ENCODE measurements around the gene ARHGAP30. TPM values are rescaled to one million over a fixed set of nuclear protein-coding genes. Genes with fewer than 3 reads are reported as not detected.
"Not testable (repeated sequence)": the region's sequence is repeated elsewhere in the genome, so short reads cannot be mapped to it uniquely, and the experiment has no call there.

The ARHGAP30 gene
- total and polyA plus RNA-seq, 8 donors: 2.6 to 28.6 (median 6.5) TPM

DNA sequence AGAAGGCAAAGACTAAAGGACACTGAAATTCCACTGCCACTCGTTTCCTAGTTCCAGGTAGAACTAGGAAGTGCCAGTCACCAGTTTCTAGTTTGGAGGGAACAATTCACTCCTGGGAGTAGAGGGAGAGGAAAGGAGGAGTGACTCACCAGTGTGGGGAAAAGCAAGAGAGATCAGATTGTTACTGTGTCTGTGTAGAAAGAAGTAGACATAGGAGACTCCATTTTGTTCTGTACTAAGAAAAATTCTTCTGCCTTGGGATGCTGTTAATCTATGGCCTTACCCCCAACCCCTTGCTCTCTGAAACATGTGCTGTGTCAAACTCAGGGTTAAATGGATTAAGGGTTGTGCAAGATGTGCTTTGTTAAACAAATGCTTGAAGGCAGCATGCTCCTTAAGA is 53.0 kb downstream of the ARHGAP30 start:
- TF ChIP-seq POLR2AphosphoS5 (IDR thresholded peaks at IDR 0.05): peak in 2 of 3 donors; percentile 36 to 50
- WGBS, 5 donors: 16 to 40% (median 21%) methylated on average over 1 of the region's 1 CpG
- H3K27ac ChIP-seq: peak overlapping the region; percentile 22 to 89 (median 78)

DNA sequence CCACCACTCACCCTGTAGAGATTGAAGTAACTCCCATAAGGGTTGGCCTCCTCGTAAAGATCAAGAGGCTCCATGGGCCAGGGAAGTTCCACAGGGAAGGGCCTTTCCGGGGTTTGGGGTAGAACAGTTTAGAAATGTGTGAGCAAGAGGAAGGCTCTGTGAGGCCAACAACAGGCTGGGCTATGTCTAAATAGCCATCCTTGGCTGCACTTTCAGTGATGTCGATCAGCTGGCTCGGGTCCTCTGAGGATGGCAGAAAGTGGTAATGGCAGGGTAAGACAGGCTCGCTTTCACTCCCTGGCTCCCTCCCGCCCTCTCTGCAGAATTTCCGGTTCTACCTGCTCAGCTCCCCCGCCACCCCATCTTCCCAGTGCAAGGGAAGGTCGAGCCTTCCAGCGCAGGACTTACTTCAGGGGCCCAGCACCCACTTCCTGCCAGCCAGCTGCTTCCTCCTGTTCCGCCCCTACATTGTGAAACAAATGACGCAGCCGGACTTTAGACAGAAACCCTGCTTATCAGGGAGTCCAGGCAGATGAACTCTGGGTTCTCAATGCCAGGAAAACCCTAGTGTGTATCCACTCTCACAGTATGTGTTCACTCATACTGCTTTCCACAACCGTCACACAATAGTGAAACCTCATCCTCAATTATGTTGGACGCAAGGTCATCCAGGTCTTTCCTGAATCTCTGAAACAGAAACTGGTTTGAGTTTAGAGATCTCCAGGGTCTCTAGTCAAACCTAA is 56.0 kb downstream of the ARHGAP30 start:
- WGBS, 5 donors: 6 to 20% (median 8%) methylated on average over 15 of the region's 15 CpGs
- H3K36me3 ChIP-seq: no peaks in the 10 kb centered on the region
- no peaks in the 10 kb centered on the region for H3K27me3 ChIP-seq
- H3K4me1 ChIP-seq: peaks cover 43 to 79% (median 50%) of the 10 kb centered on the region in 4 donors
- intact Hi-C loops (cut with DNase I; ENCODE audit: low total_unique reads): no loop called here
- no peak for TF ChIP-seq CTCF (IDR thresholded peaks at IDR 0.05)
- peak; percentile 51 to 91 (median 81) for TF ChIP-seq POLR2AphosphoS5 (IDR thresholded peaks at IDR 0.05)
- TF ChIP-seq EP300 (IDR thresholded peaks at IDR 0.05): peak; percentile 23
- TF ChIP-seq POLR2A (IDR thresholded peaks at IDR 0.05): no peak
- H3K27ac ChIP-seq: peak overlapping the region; percentile 72 to 95 (median 89)
- peak overlapping the region; percentile 10 to 25 (median 15) for H3K4me3 ChIP-seq
- no peaks in the 10 kb centered on the region for H3K9me3 ChIP-seq
- DNase-seq: peak; percentile 89 to 96

More for the DNA sequence above, 53.0 kb downstream of the ARHGAP30 start:
- H3K9me3 ChIP-seq; H3K4me3 ChIP-seq; intact Hi-C loops (cut with DNase I; ENCODE audit: low total_unique reads); H3K27me3 ChIP-seq; H3K36me3 ChIP-seq: not testable (repeated sequence)
- DNase-seq: peak in 1 of 2 donors; percentile 31
- peaks cover 53 to 95% (median 64%) of the 10 kb centered on the region in 4 donors for H3K4me1 ChIP-seq

DNA sequence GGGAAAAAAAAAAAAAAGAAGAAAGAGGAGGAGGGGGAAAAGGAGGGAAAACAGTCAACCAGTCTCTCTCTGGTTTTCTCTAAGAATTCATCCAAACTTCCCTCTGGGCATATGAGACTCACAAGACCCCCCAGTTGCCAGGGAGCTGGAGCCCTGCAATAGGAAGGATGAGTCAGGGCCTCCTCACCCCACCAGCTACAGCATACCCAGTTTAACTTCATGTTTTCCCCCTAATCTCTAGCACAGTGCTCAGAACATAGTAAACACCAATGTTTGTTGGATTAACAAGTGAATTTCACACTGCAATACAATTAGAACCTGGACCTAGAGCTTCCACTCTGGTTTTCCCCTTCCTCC is 56.6 kb downstream of the ARHGAP30 start:
- H3K9me3 ChIP-seq: no peaks in the 10 kb centered on the region
- H3K4me3 ChIP-seq: peak overlapping the region in 3 of 4 donors; percentile 10 to 25 (median 14)
- no peak for DNase-seq
- H3K27me3 ChIP-seq: no peaks in the 10 kb centered on the region
- peak overlapping the region; percentile 72 to 95 (median 89) for H3K27ac ChIP-seq
- TF ChIP-seq EP300 (IDR thresholded peaks at IDR 0.05): no peak
- TF ChIP-seq CTCF (IDR thresholded peaks at IDR 0.05): no peak
- no peak for TF ChIP-seq POLR2A (IDR thresholded peaks at IDR 0.05)
- no peak for TF ChIP-seq POLR2AphosphoS5 (IDR thresholded peaks at IDR 0.05)
- no peaks in the 10 kb centered on the region for H3K36me3 ChIP-seq
- H3K4me1 ChIP-seq: peaks cover 38 to 75% (median 45%) of the 10 kb centered on the region in 4 donors
- intact Hi-C loops (cut with DNase I; ENCODE audit: low total_unique reads): no loop called here

GRCh38 chr1:161012420-161012819 is 57.3 kb downstream of the ARHGAP30 start:
- 85 to 91% (median 90%) methylated on average over 3 of the region's 3 CpGs for WGBS, 5 donors
- TF ChIP-seq POLR2AphosphoS5 (IDR thresholded peaks at IDR 0.05): no peak
- peak overlapping the region in 4 of 5 donors; percentile 87 to 95 (median 90) for H3K27ac ChIP-seq
- no peaks in the 10 kb centered on the region for H3K36me3 ChIP-seq
- DNase-seq: no peak
- no peaks in the 10 kb centered on the region for H3K27me3 ChIP-seq
- intact Hi-C loops (cut with DNase I; ENCODE audit: low total_unique reads): no loop called here
- H3K4me3 ChIP-seq: no peak overlapping the region
- no peaks in the 10 kb centered on the region for H3K9me3 ChIP-seq
- peaks cover 31 to 68% (median 39%) of the 10 kb centered on the region in 4 donors for H3K4me1 ChIP-seq

- H3K4me1 ChIP-seq: peaks cover 18 to 61% (median 31%) of the 10 kb centered on the region in 4 donors
- TF ChIP-seq CTCF (IDR thresholded peaks at IDR 0.05) (no peak), EP300 (IDR thresholded peaks at IDR 0.05) (no peak), POLR2AphosphoS5 (IDR thresholded peaks at IDR 0.05) (no peak), POLR2A (IDR thresholded peaks at IDR 0.05) (no peak)
- no peaks in the 10 kb centered on the region for H3K36me3 ChIP-seq
- no peak overlapping the region for H3K4me3 ChIP-seq
- H3K27ac ChIP-seq: no peak overlapping the region
- H3K9me3 ChIP-seq: no peaks in the 10 kb centered on the region
- WGBS, 5 donors: 72 to 90% (median 81%) methylated on average over 7 of the region's 7 CpGs
- H3K27me3 ChIP-seq: no peaks in the 10 kb centered on the region
- intact Hi-C loops (cut with DNase I; ENCODE audit: low total_unique reads): no loop called here
- no peak for DNase-seq
These were observed 60.0 kb downstream of the ARHGAP30 start for GRCh38 chr1:161009602-161010211.
